GM18907 (cell line): Measurements from ENCODE around the gene SLC3A2.
"Not testable (repeated sequence)": the region's sequence is repeated elsewhere in the genome, so short reads cannot be mapped to it uniquely, and the experiment has no call there.

Experiments used
- ATAC-seq: cut with Tn5 transposase; IDR thresholded peaks from one replicate; pipeline ENCODE4 v1.9.1; 2021; ENCODE audit warnings: mild to moderate bottlenecking, moderate library complexity; ENCODE audit not compliant: unreplicated experiment

The SLC3A2 gene

DNA sequence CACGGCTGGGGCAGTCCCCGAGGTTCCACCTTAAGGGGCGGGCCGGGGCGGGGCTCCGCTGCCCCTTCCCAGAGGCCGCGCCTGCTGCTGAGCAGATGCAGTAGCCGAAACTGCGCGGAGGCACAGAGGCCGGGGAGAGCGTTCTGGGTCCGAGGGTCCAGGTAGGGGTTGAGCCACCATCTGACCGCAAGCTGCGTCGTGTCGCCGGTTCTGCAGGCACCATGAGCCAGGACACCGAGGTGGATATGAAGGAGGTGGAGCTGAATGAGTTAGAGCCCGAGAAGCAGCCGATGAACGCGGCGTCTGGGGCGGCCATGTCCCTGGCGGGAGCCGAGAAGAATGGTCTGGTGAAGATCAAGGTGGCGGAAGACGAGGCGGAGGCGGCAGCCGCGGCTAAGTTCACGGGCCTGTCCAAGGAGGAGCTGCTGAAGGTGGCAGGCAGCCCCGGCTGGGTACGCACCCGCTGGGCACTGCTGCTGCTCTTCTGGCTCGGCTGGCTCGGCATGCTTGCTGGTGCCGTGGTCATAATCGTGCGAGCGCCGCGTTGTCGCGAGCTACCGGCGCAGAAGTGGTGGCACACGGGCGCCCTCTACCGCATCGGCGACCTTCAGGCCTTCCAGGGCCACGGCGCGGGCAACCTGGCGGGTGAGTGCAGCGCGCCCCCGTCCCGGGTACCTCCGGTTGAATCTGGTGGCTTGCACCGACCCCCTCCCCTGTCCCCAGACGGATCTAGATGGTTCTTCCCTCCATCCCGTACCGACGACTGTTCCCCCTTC, at the start of gene SLC3A2:
TSS of gene SLC3A2 (plus strand) at position 94 of the 776 bp plus-strand sequence. CDS start at position 222, 128 bp downstream.
- ATAC-seq = peak; percentile 76

DNA sequence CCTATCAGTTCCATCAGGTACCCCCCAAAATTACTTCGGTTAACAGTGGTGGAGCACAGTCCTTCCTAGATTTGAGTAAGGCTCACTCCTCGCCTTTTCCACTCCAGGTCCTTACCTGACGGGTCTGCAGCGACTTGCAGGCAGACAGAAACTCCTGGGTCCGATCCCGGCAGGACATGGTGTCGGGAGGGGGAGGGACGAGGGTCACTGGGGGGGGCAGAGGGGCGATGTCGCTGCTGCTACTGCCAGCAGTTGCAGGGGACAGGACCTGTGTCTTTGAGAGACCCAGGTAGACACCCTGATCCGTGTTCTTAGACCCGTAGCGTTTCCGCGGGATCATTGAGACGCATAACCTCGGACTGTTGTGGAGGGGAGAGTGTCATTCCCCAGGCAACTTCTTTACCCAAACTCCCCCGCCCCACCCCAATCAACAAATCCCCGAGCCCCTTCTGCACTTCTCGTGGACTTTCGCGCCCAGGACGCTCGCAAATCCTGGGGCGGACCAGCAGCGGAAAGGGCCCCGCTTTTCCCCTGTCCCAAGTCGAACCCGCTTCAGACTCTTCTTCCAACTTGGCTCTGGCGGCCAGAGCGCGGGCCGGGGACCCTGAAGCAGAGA, 49.7 kb upstream of the SLC3A2 start:
- ATAC-seq = no peak

DNA sequence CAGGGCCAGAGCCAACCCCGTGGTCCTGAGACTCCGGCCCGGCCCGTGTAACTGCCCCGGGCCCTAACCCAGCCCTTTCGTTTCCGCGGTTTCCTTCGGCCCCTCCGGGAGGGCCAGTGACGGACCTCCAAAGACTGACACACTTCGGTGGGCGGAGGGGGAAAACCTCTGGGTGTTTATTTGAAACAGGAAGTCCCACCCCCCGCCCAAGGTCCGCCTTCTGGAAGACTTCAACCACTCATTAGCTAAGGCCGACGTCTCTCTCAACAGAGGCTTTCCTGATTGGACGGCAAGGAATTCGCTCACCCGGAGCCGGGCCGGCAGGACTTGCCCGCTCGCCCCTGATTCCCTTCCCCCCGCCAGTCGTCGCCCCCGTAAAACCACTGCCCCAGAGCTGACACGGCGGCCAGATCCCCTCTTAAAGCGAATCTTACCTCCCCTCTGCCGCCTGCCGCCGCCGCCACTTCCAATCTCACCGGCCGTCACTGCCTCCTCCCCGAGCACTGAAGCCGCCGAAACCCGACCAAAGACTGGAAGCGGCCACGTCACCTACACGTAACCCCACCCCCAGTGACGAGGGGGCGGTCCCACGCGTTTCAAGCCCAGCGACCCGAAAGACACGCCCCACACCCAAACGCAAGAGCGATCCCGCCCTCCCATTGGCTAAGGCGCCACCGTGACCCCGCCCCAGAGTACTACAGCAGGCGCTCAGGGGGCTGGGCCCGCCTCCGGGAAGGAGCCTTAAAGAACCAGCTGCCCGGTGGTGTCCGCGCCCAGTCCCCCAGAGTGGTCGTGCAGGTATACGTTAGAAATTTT, 49.0 kb upstream of the SLC3A2 start, which contains the start of gene STX5:
TSS of gene STX5 (minus strand) at position 532 of the 816 bp plus-strand sequence. CDS start 808 bp downstream, outside the sequence.
- ATAC-seq = peak; percentile 80

DNA sequence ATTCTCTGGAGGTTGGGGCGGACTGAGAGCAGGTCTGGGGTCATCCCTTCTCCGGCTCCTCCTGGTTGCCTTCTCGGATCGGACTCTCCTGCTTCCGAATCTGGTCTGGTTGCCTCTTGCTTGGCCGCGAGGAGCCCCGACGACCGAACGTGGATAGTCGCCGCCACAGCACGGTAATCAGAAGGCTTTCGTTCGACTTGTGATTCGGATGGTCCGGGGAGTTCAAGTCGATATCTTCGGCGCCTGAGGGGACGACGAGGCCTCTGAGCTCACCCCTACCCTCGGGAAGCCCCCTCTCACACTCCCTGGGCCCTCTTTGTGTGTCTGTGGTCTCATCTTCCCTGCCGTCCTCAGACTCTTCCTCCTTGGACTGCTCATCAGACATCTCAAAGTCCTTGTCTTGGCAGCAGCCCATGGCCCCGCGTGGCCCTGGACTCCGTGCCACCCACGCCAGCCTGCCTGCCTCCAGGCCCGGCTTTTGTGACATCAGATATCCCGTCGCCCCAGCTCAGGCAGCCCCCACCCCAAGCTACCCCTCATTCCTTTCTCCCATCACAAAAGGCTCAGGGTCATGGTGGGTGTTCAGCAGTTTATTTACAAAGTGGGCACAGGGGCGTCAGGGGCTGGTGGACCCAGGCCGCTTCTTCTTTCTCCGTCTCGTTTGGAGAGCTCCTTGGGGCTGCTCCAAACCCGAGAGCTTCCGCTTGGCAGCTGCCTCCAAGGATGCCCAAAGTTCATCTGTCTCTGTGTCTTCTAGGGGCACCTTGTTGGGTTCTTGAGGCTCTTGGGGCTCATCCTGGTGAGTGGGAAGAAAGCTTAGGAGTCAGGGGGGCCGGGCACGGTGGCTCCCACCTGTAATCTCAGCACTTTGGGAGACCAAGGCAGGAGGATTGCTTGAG, 48.1 kb upstream of the SLC3A2 start, which contains the start of gene TEX54:
TSS of gene TEX54 (minus strand) at position 506 of the 899 bp plus-strand sequence.
- ATAC-seq = peak; percentile 24

- ATAC-seq = no peak
Observed at GRCh38 chr11:62835336-62835735, 45.4 kb upstream of the SLC3A2 start.

DNA sequence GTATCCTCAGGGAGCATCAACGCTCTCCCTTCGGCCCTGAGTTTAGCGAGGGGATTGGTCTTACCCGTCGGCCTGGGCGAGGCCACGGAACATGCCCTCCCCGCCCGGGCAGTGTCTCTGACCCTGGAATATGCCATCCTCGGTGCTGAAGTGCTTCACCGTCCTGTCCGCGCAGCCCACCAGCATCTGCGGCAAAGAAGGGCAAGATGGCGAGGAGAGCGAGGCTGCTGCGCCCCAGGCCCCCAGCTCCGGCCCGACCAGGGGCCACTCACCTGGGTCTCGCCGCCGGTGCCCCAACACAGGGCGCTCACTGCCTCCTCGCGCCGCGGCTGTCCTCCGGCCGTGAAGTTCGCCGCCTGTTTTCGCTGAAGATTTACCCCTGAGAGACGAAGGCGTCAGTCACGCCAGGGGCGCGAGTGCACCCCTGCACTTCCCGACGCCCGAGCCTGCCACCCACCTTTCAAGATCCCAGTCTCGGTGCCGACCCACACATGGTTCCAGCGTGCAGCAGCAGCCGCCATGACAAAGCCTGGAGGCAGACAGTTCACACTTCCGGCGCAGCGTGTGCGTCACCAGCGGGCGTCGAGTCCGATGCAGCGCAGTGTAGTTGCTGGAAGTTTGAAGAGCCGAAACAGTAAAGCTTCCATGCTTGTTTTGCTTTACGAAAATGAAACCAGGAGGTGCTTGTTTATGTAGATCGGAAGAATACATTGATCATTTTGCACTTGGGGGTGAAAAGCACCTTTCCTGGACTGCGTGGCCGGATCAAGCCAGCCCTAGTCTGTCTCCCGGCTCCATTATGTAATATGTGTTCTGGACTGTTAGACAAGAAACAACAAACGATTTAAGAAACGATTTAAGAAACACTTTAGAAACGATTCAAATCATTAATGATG, 41.4 kb upstream of the SLC3A2 start, which contains the start of gene WDR74:
TSS of gene WDR74 (minus strand) at position 541 of the 896 bp plus-strand sequence. CDS start at position 521, 20 bp downstream.
- peak; percentile 51 for ATAC-seq

GRCh38 chr11:62840721-62841360, 39.9 kb upstream of the SLC3A2 start:
- not testable (repeated sequence) for ATAC-seq

DNA sequence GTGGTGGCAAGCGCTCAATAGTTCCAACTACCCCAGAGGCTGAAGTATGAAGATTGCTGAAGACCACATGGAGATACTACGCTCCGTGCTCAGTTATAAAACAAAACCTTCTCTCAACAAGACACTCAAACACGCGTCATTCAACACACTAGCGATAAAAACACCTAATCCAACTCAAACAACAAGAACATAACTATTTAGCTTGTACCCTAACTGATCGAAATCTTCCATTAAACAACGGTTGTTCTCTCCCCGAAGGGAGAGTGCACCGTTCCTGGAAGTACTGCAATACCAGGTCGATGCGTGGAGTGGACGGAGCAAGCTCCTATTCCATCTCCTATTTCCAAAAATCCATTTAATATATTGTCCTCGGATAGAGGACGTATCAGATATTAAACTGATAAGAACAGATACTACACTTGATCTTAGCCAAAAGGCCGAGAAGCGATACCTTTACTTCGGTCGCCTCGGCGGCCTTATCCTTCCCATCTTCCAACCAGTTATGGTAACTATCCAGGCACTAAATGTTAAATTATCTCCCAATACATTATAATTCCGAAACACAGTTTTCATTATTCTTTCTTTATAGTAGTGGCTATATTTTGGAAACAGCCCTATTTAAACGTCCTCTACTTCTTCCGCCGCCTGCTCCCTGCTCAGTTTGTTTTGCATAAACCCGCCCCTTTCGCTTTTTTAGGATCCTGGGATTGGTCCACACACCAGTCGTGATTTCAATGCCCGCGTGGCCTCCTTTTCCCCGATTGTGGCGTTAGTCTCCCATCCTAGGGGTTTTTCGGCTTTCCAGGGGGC, 39.1 kb upstream of the SLC3A2 start:
- ATAC-seq = peak; percentile 59

DNA sequence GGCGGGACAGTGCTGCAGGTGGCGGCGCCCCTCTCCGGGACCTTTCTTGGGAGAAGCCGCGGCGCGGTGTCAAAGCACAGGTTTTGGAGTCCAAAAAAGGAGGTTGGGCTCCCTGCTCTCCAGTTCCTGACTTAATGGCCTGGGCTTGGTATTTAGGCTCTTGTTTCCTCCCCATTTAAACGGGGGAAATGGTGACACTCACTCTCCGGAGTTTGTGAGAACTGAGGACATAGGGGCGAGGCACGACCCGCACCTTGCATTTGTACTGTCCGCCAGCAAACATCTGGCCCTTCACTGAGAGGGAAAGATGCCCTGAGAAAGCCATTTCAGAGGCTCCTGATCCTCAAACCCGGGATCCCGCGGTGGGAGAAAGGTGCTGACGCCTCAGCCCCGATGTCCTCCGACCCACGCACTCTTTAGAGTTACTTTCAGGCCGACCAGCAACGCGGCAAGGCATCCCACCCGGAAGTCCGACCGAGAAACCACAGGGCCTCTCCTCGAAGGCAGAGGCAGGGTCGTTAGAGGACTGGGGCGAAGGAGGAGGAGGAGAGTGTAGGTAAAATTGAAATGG, 38.4 kb upstream of the SLC3A2 start:
- no peak for ATAC-seq

DNA sequence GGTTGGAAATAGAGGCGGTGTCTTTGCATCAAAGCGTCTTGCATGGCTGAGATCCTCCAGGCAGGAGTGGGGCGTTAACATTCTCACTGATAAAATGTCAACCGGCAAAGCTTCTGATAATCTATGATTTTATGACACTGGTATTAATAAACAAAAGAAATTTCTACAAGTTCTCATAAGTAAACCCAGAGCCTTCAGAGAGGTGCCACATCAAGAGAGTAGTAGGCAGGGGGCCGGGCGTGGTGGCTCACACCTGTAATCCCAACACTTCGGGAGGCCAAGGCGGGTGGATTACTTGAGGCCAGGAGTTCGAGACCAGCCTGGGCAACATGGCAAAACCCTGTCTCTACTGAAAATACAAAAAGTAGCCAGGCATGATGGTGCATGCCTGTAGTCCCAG, 37.8 kb upstream of the SLC3A2 start:
- ATAC-seq = not testable (repeated sequence)

GRCh38 chr11:62843466-62843865, 37.2 kb upstream of the SLC3A2 start:
- ATAC-seq = no peak

GRCh38 chr11:62844154-62844553, 36.5 kb upstream of the SLC3A2 start:
- no peak for ATAC-seq

- ATAC-seq = no peak
Observed at GRCh38 chr11:62846177-62846576, 34.5 kb upstream of the SLC3A2 start.

GRCh38 chr11:62847767-62848314, 32.9 kb upstream of the SLC3A2 start:
- no peak for ATAC-seq

DNA sequence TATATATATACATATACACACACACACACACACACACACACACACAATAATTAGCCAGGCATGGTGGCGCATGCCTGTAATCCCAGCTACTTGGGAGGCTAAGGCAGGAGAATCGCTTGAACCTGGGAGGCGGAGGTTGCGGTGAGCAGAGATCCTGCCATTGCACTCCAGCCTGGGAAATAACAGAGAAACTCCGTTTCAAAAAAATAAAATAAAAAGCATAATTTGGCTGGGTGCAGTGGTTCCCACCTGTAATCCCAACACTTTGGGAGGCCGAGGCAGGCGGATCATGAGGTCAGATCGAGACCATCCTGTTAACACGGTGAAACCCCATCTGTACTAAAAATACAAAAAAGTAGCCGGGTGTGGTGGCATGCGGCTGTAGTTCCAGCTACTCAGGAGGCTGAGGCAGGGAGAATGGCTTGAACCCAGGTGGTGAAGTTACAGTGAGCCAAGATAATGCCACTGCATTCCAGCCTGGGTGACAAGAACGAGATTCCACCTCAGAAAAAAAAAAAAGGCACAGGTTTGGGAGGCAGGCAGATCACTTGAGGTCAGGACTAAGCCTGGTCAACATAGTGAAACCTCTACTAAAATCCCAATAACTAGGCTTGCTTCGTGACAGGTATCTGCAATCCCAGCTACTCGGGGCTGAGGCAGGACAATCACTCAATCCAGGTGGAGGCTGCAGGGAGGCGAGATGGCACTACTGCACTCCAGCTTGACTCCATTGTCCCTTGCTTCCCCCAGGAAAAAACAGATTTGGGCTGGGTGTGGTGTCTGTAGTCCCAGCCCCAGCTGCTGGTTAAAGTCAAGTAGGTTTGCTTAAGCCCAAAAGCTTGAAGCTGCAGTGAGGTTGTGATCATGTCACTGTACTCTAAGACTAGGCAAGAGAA, 29.5 kb upstream of the SLC3A2 start:
- ATAC-seq = no peak
